ENCODE measurements around the gene GAB2.
"Not testable (repeated sequence)": the region's sequence is repeated elsewhere in the genome, so short reads cannot be mapped to it uniquely, and the experiment has no call there.

Gene GAB2

DNA sequence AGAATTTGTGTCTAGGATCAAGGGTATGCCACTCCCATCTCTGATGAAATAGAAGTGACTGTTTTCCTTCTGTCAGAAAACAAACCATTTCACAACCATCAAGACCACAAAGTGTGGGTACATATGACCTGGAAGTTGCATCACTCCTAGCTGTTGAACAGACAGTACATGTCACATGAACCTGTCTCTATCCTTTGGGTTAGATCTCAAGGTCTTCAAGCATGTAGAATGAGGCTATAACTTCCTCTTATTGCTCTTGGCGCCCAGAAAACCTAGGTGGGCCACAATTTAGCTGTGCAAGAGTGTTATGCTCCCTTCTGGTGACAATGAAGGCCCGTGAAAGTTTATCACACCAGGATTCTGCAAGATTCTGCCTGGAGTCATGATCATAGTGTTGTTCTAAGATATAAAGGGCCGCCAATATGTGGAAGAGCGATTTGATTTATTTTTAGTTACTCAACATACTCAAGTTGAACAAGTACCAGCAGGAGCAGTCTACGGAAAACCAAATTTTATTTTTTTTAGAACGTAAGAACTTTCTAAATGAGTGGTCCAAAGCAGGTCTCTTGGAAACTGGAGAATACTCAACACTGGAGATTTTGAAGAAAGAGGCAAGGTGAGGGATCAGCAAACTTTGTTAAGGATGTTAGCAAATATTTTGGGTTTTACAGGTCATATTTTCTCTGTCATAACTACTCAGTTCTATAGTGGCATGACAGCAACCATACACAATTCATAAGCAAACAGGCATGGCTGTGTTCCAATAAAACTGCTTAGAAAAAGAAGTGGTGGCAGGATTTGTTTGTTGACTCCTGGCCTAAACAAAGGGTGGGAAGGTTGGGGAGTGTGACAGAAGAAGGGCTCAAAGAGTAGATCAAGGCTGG, 127.1 kb downstream of the GAB2 start:
- peaks cover 2% of the 10 kb centered on the region for H3K9me3 Mint-ChIP-seq
- peak overlapping the region; percentile 71 for H3K27ac Mint-ChIP-seq
- DNase-seq (ENCODE audit: low spot score in 2 of 2) (no peak), ATAC-seq (peak; percentile 73)
- H3K36me3 Mint-ChIP-seq = peaks cover 4% of the 10 kb centered on the region
- H3K4me3 Mint-ChIP-seq = no peak overlapping the region
- peaks cover 16% of the 10 kb centered on the region for H3K4me1 Mint-ChIP-seq

- Mint-ChIP-seq H3K9me3 (peaks cover 2% of the 10 kb centered on the region), H3K4me1 (peaks cover 16% of the 10 kb centered on the region), H3K27ac (no peak overlapping the region), H3K36me3 (peaks cover 4% of the 10 kb centered on the region), H3K4me3 (no peak overlapping the region)
- ATAC-seq (no peak), DNase-seq (ENCODE audit: low spot score in 2 of 2) (no peak)
These were observed 127.9 kb downstream of the GAB2 start for GRCh38 chr11:78289552-78290292.

GRCh38 chr11:78284260-78284659, 133.4 kb downstream of the GAB2 start:
- H3K27ac Mint-ChIP-seq = no peak overlapping the region
- DNase-seq (ENCODE audit: low spot score in 2 of 2) = no peak
- no peak overlapping the region for H3K4me3 Mint-ChIP-seq
- no peaks in the 10 kb centered on the region for H3K9me3 Mint-ChIP-seq
- peaks cover under 1% of the 10 kb centered on the region for H3K4me1 Mint-ChIP-seq
- no peak for ATAC-seq
- no peaks in the 10 kb centered on the region for H3K36me3 Mint-ChIP-seq

DNA sequence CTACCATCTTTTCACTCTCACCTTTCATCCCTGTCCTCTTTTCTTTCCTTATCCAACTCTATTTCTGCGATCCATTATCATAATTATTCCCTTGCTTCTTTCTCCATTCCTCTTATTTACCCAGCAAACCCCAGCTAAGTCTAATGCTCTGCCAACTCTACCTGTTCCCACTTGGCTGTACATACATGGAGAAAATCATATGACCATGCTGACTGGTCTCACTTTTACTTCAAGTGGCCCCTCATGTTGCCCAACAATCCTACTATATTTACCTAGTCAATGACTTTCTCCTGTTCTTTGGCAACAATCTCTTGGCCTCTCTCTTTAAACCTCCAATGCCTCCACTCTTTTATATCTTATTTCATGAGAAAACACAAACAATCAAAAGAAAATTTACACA, 134.8 kb downstream of the GAB2 start:
- ATAC-seq = no peak
- no peaks in the 10 kb centered on the region for H3K4me1 Mint-ChIP-seq
- H3K36me3 Mint-ChIP-seq = no peaks in the 10 kb centered on the region
- no peak for DNase-seq (ENCODE audit: low spot score in 2 of 2)
- H3K27ac Mint-ChIP-seq = no peak overlapping the region
- H3K9me3 Mint-ChIP-seq = no peaks in the 10 kb centered on the region
- no peak overlapping the region for H3K4me3 Mint-ChIP-seq

DNA sequence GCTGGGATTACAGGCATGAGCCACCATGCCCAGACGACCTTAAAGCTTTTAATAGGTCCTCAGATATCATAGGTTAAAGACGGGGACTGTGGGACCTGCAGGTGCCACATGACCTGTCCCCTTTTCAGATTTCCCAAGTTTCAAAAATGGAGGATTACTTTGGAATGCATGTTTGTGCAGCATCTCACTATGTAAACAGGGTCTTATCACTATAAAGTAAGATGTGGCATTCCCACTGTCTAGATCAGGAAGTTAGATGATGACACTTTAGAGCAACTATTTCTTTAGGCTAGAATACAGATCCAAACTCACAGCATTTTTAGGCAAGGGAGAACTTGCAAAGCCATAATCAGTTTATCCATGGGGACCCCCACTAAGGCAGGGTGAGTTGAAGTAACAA, 136.1 kb downstream of the GAB2 start:
- no peak for DNase-seq (ENCODE audit: low spot score in 2 of 2)

GRCh38 chr11:78277314-78277994, 140.2 kb downstream of the GAB2 start:
- Mint-ChIP-seq H3K9me3 (peaks cover 2% of the 10 kb centered on the region), H3K27ac (no peak overlapping the region), H3K4me3 (no peak overlapping the region), H3K36me3 (no peaks in the 10 kb centered on the region), H3K4me1 (no peaks in the 10 kb centered on the region)
- ATAC-seq (no peak), DNase-seq (ENCODE audit: low spot score in 2 of 2) (no peak)

More for the DNA sequence above, 136.1 kb downstream of the GAB2 start:
- Mint-ChIP-seq H3K4me1 (no peaks in the 10 kb centered on the region), H3K4me3 (no peak overlapping the region), H3K9me3 (no peaks in the 10 kb centered on the region), H3K27ac (no peak overlapping the region), H3K36me3 (no peaks in the 10 kb centered on the region)
- ATAC-seq = no peak

GRCh38 chr11:78276311-78276710, 141.3 kb downstream of the GAB2 start:
- H3K9me3 Mint-ChIP-seq = peaks cover 6% of the 10 kb centered on the region
- H3K36me3 Mint-ChIP-seq = no peaks in the 10 kb centered on the region
- H3K4me3 Mint-ChIP-seq = no peak overlapping the region
- no peak for ATAC-seq
- DNase-seq (ENCODE audit: low spot score in 2 of 2) = no peak
- no peak overlapping the region for H3K27ac Mint-ChIP-seq
- no peaks in the 10 kb centered on the region for H3K4me1 Mint-ChIP-seq

DNA sequence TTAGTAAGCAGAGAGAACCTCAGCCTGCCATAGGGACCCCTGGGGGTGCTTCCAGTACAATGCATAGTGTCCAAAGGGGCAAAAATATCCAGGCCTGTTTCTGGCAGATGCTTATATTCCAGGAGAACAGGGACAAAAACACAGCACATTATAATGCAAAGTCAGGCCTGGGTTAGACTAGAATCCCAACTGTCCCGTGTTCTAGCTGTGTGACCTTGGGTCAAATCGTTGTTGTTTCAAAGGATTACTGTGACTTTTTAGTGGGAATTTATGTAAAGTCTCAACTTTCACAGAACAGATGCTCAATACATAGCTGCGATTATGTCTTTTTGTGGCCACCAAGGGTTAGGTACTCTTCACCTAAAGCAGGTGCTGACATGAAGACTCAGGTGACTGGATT, 142.9 kb downstream of the GAB2 start:
- Mint-ChIP-seq H3K4me3 (no peak overlapping the region), H3K36me3 (no peaks in the 10 kb centered on the region), H3K4me1 (no peaks in the 10 kb centered on the region), H3K9me3 (peaks cover 6% of the 10 kb centered on the region), H3K27ac (no peak overlapping the region)
- ATAC-seq (no peak), DNase-seq (ENCODE audit: low spot score in 2 of 2) (no peak)

DNA sequence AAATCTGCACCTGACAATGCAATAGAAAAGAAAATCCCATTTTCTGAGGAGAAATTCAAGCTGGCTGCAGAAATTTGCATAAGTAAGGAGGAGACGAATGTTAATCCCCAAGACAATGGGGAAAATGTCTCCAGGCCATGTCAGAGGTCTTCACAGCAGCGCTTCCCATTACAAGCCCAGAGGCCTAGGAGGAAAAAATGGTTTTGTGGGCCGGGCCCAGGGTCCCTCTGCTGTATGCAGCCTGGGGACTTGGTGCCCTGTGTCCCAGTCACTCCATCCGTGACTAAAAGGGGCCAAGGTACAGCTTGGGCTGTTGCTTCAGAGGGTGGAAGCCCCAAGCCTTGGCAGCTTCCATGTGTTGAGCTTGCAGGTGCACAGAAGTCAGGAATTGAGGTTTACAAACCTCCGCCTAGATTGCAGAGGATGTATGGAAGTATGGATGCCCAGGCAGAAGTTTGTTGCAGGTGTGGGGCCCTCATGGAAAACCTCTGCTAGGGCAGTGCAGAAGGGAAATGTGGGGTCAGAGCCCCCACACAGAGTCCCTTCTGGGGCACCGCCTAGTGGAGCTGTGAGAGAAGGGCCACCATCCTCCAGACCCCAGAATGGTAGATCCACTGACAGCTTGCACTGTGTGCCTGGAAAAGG, 144.9 kb downstream of the GAB2 start:
- not testable (repeated sequence) for H3K4me1 Mint-ChIP-seq

DNA sequence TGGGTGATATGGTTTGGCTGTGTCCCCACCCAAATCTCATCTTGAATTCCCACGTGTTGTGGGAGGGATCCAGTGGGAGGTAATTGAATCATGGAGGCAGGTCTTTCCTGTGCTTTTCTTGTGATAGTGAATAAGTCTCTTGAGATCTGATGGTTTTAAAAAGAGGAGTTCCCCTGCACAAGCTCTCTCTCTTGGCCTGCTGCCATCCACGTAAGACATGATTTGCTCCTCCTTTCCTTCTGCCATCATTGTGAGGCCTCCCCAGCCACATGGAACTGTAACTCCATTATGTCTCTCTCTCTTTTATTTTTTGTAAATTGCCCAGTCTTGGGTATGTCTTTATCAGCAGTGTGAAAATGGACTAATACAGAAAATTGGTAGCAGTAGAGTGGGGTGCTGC, 145.8 kb downstream of the GAB2 start:
- DNase-seq (ENCODE audit: low spot score in 2 of 2); H3K4me3 Mint-ChIP-seq; H3K27ac Mint-ChIP-seq; H3K4me1 Mint-ChIP-seq; H3K36me3 Mint-ChIP-seq; H3K9me3 Mint-ChIP-seq; ATAC-seq: not testable (repeated sequence)

More for the DNA sequence above, 144.9 kb downstream of the GAB2 start:
- DNase-seq (ENCODE audit: low spot score in 2 of 2); H3K9me3 Mint-ChIP-seq; H3K4me3 Mint-ChIP-seq; ATAC-seq; H3K27ac Mint-ChIP-seq; H3K36me3 Mint-ChIP-seq: not testable (repeated sequence)

DNA sequence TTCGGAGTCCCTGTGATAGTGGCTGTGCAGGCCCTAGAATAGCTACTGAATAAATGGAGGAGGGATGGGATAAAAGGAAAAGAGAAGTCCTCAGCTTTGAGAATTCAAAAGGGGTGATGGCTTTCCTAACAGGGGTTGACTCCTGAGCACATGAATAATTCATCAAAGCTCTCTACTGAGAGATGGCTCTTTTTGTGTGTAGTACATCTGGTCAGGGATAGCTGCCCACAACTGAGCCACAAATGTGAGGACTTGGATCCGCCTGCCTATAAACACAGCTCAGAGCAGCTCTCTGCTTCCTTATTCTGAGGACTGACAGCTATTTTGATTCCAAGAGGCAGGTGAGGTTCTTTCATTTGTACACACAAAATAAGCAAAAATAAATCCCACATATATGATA, 146.6 kb downstream of the GAB2 start:
- H3K4me1 Mint-ChIP-seq = no peaks in the 10 kb centered on the region
- no peak overlapping the region for H3K27ac Mint-ChIP-seq
- no peaks in the 10 kb centered on the region for H3K36me3 Mint-ChIP-seq
- DNase-seq (ENCODE audit: low spot score in 2 of 2) (no peak), ATAC-seq (no peak)
- no peak overlapping the region for H3K4me3 Mint-ChIP-seq
- peaks cover 6% of the 10 kb centered on the region for H3K9me3 Mint-ChIP-seq

GRCh38 chr11:78269806-78270205, 147.8 kb downstream of the GAB2 start:
- H3K4me1 Mint-ChIP-seq = no peaks in the 10 kb centered on the region
- DNase-seq (ENCODE audit: low spot score in 2 of 2) (no peak), ATAC-seq (no peak)
- H3K9me3 Mint-ChIP-seq = peaks cover 6% of the 10 kb centered on the region
- no peaks in the 10 kb centered on the region for H3K36me3 Mint-ChIP-seq
- no peak overlapping the region for H3K4me3 Mint-ChIP-seq
- no peak overlapping the region for H3K27ac Mint-ChIP-seq

DNA sequence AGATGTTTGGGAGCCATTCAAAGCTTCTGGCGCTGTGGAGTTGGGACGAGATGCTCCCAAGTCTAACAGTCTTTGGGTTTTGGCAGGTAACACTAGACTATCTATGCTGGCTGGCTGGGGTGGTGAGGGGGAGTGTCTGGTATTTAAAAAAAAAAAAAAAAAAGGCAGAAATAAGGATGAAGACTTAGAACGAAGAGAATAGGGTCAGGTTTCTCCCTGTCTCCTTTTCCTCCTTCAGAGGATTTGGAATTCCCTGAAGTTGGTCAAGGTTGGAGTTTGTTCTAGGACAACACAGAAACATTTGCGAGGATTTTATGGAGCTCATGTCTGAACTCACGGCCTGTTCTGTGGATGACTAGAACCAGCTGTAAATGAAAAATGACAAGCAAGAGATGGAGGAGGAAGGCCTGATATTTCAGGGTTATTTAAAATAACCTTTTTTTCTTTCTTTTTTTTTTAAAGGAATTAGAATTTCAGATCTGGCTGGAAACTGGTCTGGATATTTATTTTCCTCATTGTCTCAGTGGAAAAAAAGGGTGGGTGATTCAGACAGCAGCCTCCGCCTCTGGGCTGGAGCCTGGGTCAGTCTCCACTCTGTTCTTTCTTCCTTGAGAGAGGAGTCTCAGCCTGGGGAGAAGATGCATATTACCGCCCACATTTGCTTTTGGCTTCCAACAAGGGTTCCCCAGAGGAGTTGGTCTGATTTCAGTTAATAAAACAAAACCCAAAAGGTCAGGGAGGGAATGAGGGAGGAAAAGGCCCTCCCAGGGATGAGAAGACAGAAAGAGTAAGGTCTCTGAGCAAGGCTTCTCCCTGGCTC, 148.8 kb downstream of the GAB2 start:
- ATAC-seq (no peak), DNase-seq (ENCODE audit: low spot score in 2 of 2) (no peak)
- Mint-ChIP-seq H3K36me3 (no peaks in the 10 kb centered on the region), H3K4me3 (no peak overlapping the region), H3K27ac (no peak overlapping the region), H3K9me3 (peaks cover 6% of the 10 kb centered on the region), H3K4me1 (no peaks in the 10 kb centered on the region)

DNA sequence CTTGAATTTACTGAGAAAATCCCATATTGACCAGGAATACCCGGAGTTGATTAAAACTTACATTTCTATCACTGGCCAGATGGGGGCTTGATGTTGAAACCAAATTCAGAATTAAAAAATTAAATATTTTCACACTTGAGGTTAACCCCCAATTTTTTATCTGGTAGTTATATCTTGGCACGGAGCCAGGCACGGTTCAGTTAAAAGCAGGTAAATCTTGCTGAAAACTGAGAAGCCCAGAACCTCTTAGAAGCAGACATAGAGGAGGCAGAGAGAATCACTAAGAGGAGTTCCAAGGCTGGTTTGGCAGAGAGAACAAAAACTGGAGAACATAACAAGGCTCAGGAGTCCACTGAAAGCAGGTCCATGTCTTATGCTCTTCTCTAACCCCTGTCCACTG, 151.2 kb downstream of the GAB2 start:
- Mint-ChIP-seq H3K36me3 (no peaks in the 10 kb centered on the region), H3K9me3 (no peaks in the 10 kb centered on the region), H3K4me1 (no peaks in the 10 kb centered on the region), H3K4me3 (no peak overlapping the region), H3K27ac (no peak overlapping the region)
- ATAC-seq (no peak), DNase-seq (ENCODE audit: low spot score in 2 of 2) (no peak)
